ENCODE measurements around the gene TEX51.

- no peak for TF ChIP-seq CTCF (IDR thresholded peaks at IDR 0.05)
- no peak for TF ChIP-seq POLR2A (IDR thresholded peaks at IDR 0.05)
These were observed at the start of gene TEX51 for GRCh38 chr2:126898636-126899035.

All from right lobe of liver (tissue), 4 donors.